ENCODE measurements around the gene ACTA2.

ACTA2 gene

DNA sequence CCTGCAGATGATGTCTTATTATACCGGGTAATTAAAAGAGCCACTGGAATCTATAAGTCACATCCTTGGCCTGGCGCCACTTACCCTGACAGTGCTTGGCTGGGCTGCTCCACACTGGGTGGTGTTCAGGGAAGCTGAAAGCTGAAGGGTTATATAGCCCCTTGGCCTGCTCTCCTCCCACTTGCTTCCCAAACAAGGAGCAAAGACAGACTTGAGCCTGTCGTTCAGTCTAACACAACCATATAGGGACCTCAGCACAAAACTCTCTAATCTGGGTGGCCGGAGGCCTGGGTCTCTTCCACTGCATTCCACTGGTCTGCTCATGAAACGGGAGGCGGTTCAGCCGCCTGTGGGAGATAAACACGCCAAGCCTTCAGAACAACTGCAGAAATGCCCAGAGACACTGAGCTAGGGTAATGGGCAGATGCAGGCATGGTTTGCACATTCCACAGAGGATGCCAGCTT, at the start of gene ACTA2:
ACTA2 (minus strand) TSS at position 127 of the 465 bp plus-strand sequence. CDS start 3,843 bp downstream, outside the sequence.
- Mint-ChIP-seq H3K27ac (no peak within 1 kb of the TSS), H3K4me3 (no peak within 1 kb of the TSS), H3K36me3 (ENCODE audit: low read depth) (no peaks in the 10 kb centered on the region), H3K4me1 (ENCODE audit: low read depth) (peaks cover 5% of the 10 kb centered on the region), H3K9me3 (peaks cover 12% of the 10 kb centered on the region), H3K27me3 (peaks cover 51% of the 10 kb centered on the region)
- intact Hi-C loops (cut with micrococcal nuclease) = no loop called here

DNA sequence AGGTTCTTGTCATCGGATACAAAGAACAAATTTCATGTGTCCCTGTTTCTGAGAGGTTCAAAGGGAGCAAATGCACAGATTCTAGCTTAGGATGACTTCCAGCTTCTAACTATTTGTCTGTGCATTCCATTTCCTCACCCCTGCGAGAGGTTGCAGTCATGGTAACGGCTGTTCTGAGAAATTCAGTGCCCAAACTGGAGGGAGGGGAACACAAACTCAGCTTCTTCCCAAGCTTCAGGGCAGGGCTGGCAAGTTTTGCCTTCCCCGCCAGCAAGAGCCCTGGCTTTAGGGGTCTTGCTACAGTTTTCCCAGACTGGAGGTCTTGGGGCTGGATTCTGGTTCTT, 49.1 kb upstream of the ACTA2 start:
- Mint-ChIP-seq H3K36me3 (ENCODE audit: low read depth) (peaks cover 8% of the 10 kb centered on the region), H3K27ac (no peak overlapping the region), H3K27me3 (no peaks in the 10 kb centered on the region), H3K4me1 (ENCODE audit: low read depth) (peaks cover 19% of the 10 kb centered on the region), H3K9me3 (no peaks in the 10 kb centered on the region), H3K4me3 (no peak overlapping the region)
- intact Hi-C loops (cut with micrococcal nuclease) = no loop called here

DNA sequence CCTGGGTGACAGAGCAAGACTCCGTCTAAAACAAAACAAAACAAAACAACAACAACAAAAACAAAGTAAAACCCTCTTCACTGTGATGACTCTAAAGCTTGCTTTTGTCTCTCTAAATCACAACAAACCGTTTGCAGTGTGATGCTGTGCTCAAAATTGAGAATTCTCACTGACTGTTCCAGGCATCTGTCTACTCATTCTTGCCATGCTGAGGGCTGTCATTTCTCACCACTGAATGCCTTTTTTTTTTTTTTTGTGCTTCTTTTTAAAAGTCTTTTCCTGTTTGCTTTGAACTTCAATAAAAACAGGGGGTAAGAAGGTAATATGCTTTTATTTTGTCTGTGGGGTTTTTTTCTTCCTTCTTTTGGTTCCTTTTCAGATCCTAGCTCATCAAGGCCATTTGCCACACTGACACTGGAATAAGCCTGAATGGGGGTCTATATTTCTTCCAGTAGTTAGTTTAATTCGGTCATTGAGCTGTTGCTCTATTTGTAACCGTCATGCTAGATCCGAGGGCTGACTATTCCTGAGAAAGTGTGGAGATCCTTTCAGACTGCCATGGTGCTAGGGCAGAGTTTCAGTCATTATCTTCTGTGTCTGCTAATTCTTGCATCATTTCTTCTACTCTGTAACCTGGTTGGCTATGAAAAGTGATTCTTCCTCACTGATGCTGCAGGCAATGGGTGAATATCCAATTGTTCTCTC, 48.6 kb upstream of the ACTA2 start:
- no peaks in the 10 kb centered on the region for H3K27me3 Mint-ChIP-seq
- no peak overlapping the region for H3K4me3 Mint-ChIP-seq
- H3K9me3 Mint-ChIP-seq = no peaks in the 10 kb centered on the region
- H3K4me1 Mint-ChIP-seq (ENCODE audit: low read depth) = peaks cover 24% of the 10 kb centered on the region
- intact Hi-C loops (cut with micrococcal nuclease) = no loop called here
- H3K27ac Mint-ChIP-seq = peak overlapping the region; percentile 25
- peaks cover 8% of the 10 kb centered on the region for H3K36me3 Mint-ChIP-seq (ENCODE audit: low read depth)

DNA sequence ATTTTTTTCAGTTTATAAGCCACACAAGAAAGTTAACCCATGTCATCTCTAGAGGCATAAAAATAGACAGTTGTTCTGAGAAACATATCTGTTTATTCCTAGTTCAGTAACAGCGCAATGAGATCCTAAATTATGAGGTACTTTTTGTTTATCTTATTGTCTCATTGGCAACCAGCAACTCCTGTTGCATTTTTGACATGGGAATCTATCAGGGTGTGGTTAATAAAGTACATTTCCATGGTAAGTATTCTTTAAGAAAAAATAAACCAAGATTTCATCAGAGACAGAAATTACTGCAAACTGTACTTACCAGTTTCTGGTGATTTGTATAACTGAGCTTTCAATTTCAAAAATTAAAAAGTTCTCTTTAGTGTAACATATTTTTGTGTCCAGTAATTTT, 47.1 kb upstream of the ACTA2 start:
- intact Hi-C loops (cut with micrococcal nuclease) = loop anchor here (5.0 kb wide), 1 partner anchor 162 kb away; no protein-coding TSS in a partner anchor
- no peaks in the 10 kb centered on the region for H3K9me3 Mint-ChIP-seq
- H3K27me3 Mint-ChIP-seq = no peaks in the 10 kb centered on the region
- H3K36me3 Mint-ChIP-seq (ENCODE audit: low read depth) = peaks cover 2% of the 10 kb centered on the region
- peaks cover 26% of the 10 kb centered on the region for H3K4me1 Mint-ChIP-seq (ENCODE audit: low read depth)
- H3K4me3 Mint-ChIP-seq = no peak overlapping the region
- no peak overlapping the region for H3K27ac Mint-ChIP-seq

DNA sequence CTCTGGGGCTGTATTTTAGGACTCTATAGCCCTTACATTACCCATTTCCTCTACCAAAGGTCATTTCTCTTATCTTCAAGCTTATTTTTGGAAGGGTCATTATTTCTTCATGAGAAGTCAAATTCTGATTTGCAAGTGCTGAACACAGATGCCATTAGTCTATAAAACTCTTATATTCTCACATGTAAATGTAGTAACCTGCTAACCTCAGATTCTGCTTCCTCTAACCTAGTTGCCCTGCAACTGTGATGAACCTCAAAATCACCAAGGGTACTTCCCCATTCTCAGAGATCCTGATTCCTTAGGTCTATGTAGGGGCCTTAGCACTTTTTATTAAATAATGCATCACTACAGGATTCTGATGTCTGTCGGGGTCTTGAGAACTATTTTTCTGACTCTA, 44.4 kb upstream of the ACTA2 start:
- H3K27me3 Mint-ChIP-seq = no peaks in the 10 kb centered on the region

DNA sequence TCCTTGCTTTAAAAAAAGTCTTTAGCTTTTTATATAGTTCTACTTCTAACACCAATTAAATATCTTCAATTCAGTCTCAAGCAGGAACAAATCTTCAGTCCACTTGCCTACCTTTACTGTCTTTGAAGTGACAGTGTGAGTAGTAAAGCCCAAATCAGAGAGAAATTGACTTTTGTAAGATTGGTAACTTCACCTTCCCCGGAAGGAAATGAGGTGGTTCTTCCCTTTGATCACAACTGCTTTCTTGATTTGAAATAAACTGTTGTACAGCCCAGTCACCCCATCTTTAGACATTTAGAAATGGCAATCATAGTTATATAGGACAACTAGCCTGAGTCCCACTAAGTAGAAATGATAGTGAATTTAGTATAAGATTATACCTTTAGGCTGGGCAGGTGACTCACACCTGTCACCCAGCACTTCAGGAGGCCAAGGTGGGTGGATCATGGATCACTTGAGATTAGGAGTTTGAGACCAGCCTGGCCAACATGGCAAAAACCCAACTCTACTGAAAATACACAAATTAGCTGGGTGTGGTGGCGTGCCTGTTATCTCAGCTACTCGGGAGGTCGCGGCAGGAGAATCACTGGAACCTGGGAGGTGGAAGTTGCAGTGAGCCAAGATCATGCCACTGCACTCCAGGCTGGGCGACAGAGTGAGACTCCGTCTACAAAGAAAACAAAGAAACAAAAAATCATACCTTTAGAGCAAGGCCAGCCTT, 42.7 kb upstream of the ACTA2 start:
- peaks cover 27% of the 10 kb centered on the region for H3K4me1 Mint-ChIP-seq (ENCODE audit: low read depth)
- no peak overlapping the region for H3K4me3 Mint-ChIP-seq
- peaks cover 15% of the 10 kb centered on the region for H3K36me3 Mint-ChIP-seq (ENCODE audit: low read depth)
- no peaks in the 10 kb centered on the region for H3K9me3 Mint-ChIP-seq
- intact Hi-C loops (cut with micrococcal nuclease) = loop anchor here (5.0 kb wide), 1 partner anchor 158 kb away; no protein-coding TSS in a partner anchor
- H3K27me3 Mint-ChIP-seq = no peaks in the 10 kb centered on the region
- no peak overlapping the region for H3K27ac Mint-ChIP-seq

More for the DNA sequence above, 44.4 kb upstream of the ACTA2 start:
- Mint-ChIP-seq H3K4me1 (ENCODE audit: low read depth) (peaks cover 37% of the 10 kb centered on the region), H3K27ac (no peak overlapping the region), H3K4me3 (no peak overlapping the region), H3K9me3 (no peaks in the 10 kb centered on the region), H3K36me3 (ENCODE audit: low read depth) (no peaks in the 10 kb centered on the region)
- intact Hi-C loops (cut with micrococcal nuclease) = loop anchor here (5.0 kb wide), 1 partner anchor 160 kb away; no protein-coding TSS in a partner anchor

DNA sequence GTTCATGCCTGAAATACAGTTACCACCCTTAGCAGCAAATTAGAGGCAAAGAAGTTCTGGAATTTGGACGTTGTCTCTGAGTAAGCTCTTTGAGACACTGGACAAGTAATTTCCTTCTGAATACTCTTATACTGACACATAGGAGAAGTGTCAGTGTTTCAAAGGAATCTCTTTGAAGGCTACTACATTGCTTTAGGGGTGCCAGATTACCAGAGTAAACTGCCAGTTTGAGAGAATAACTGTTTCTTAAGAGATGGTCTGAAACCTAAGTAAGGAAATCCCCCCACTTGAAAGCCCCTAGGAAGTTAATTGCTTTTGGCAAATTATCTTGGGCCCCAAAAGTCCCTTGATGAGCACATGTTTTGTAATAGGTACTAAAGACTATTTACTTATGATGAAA, 41.4 kb upstream of the ACTA2 start:
- Mint-ChIP-seq H3K4me3 (no peak overlapping the region), H3K36me3 (ENCODE audit: low read depth) (peaks cover 15% of the 10 kb centered on the region), H3K4me1 (ENCODE audit: low read depth) (peaks cover 38% of the 10 kb centered on the region), H3K27me3 (peaks cover 2% of the 10 kb centered on the region), H3K27ac (no peak overlapping the region), H3K9me3 (no peaks in the 10 kb centered on the region)
- intact Hi-C loops (cut with micrococcal nuclease) = loop anchor here (5.0 kb wide), 1 partner anchor 93 kb away; no protein-coding TSS in a partner anchor

DNA sequence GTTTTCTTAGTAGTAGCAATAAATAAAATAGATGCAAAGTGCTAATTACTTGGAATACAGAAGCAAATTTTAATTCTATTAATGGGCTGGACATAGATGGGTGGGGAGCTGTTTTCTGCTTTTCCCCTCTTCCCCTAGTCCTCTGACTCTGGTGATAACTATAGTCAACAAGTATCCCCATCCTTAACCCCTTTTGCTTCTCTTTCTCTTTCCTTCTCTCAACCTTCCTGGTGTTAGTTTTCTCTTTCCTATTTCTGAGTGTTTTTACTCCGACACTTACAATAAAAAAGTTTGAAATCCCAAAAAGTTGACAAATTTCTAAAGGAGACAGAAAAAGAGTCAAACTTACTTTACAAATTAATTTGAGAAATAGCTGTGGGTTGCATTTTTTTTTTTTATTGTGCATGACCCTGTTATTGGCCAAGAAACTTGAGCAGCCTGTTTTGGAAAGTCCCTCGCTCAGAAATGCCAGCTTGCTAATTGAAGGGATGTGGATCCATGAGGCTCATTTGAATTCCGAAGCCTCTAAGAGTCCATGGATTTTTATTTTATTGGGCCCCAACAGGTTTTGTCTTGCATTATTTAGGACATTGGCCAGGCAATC, 40.5 kb upstream of the ACTA2 start:
- H3K4me1 Mint-ChIP-seq (ENCODE audit: low read depth) = peaks cover 39% of the 10 kb centered on the region
- peaks cover 15% of the 10 kb centered on the region for H3K36me3 Mint-ChIP-seq (ENCODE audit: low read depth)
- H3K27ac Mint-ChIP-seq = no peak overlapping the region
- H3K27me3 Mint-ChIP-seq = peaks cover 2% of the 10 kb centered on the region
- intact Hi-C loops (cut with micrococcal nuclease) = loop anchor here (5.0 kb wide), 1 partner anchor 94 kb away; no protein-coding TSS in a partner anchor
- H3K9me3 Mint-ChIP-seq = no peaks in the 10 kb centered on the region
- peak overlapping the region; percentile 35 for H3K4me3 Mint-ChIP-seq

DNA sequence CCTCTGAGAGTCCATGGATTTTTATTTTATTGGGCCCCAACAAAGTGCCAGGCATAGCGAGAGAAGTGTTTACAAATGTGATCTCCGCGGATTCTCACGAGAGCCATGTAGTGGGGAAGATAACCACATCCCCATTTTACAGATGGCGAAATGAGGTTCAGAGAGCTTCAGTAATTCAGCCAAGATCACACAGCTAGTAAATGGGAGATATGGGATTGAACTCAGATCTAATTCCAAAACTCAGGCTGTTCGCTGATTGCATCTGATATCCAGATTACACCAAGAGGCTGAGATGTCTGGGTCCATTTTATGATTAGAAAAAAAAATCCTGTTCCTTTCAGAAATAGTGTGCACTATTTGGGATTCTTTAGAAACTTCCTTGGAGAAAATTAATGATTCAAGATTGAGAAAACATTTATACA, 39.3 kb upstream of the ACTA2 start:
- no peaks in the 10 kb centered on the region for H3K9me3 Mint-ChIP-seq
- H3K4me1 Mint-ChIP-seq (ENCODE audit: low read depth) = peaks cover 37% of the 10 kb centered on the region
- peaks cover 2% of the 10 kb centered on the region for H3K27me3 Mint-ChIP-seq
- intact Hi-C loops (cut with micrococcal nuclease) = loop anchor here (5.0 kb wide), 1 partner anchor 95 kb away; no protein-coding TSS in a partner anchor
- H3K4me3 Mint-ChIP-seq = peak overlapping the region; percentile 99
- H3K36me3 Mint-ChIP-seq (ENCODE audit: low read depth) = peaks cover 15% of the 10 kb centered on the region
- peak overlapping the region; percentile 95 for H3K27ac Mint-ChIP-seq

DNA sequence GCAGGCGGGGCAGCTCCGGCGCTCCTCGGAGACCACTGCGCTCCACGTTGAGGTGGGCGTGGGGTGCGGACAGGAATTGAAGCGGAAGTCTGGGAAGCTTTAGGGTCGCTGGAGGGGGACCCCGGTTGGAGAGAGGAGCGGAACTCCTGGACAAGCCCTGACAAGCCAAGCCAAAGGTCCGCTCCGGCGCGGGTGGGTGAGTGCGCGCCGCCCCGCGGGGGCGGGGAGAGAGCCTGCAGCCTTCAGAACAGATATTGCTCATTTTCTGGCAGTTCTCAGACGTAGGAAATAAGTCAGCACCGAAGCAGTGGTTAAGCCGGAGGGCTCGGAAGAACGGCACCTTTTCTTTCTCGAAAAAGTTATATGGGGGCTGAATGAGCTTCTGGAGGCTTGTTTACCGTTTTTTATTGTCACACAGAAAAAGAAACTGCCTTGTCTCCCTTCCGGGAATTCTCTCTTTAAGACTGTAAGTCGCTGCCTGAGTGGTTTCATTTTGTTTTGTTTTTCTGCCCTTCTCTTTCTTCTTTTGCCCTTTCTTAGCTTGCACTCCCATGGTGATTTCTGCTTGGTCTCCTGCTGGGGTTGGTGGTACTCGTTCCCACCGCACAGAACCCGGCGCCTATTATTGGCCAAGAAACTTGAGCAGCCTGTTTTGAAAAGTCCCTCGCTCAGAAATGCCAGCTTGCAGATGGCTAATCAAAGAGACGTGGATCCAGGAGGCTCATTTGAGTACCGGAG, 38.8 kb upstream of the ACTA2 start:
- intact Hi-C loops (cut with micrococcal nuclease) = loop anchor here (5.0 kb wide), 1 partner anchor 96 kb away; no protein-coding TSS in a partner anchor
- Mint-ChIP-seq H3K36me3 (ENCODE audit: low read depth) (peaks cover 20% of the 10 kb centered on the region), H3K27me3 (peaks cover 2% of the 10 kb centered on the region), H3K4me1 (ENCODE audit: low read depth) (peaks cover 35% of the 10 kb centered on the region), H3K27ac (peak overlapping the region; percentile 95), H3K4me3 (peak overlapping the region; percentile 99), H3K9me3 (peaks cover 5% of the 10 kb centered on the region)

DNA sequence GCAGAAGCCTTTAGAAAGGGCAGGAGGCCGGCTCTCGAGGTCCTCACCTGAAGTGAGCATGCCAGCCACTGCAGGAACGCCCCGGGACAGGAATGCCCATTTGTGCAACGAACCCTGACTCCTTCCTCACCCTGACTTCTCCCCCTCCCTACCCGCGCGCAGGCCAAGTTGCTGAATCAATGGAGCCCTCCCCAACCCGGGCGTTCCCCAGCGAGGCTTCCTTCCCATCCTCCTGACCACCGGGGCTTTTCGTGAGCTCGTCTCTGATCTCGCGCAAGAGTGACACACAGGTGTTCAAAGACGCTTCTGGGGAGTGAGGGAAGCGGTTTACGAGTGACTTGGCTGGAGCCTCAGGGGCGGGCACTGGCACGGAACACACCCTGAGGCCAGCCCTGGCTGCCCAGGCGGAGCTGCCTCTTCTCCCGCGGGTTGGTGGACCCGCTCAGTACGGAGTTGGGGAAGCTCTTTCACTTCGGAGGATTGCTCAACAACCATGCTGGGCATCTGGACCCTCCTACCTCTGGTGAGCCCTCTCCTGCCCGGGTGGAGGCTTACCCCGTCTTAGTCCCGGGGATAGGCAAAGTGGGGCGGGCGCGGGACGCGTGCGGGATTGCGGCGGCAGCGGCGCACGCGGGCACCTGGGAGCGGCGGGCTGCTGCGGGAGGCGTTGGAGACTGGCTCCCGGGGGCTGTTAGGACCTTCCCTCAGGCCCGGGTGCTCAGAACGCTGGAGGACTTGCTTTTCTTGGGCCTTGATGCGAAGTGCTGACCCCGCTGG, 38.0 kb upstream of the ACTA2 start, which contains the start of gene FAS:
FAS (plus strand) TSS at position 415 of the 777 bp plus-strand sequence; CDS start at position 494, 79 bp downstream.
- Mint-ChIP-seq H3K36me3 (ENCODE audit: low read depth) (peaks cover 22% of the 10 kb centered on the region), H3K27me3 (peaks cover 2% of the 10 kb centered on the region), H3K9me3 (peaks cover 8% of the 10 kb centered on the region), H3K4me3 (peak within 1 kb of the TSS; percentile 99), H3K27ac (peak within 1 kb of the TSS; percentile 95), H3K4me1 (ENCODE audit: low read depth) (peaks cover 32% of the 10 kb centered on the region)
- intact Hi-C loops (cut with micrococcal nuclease) = loop anchor here (5.0 kb wide), 1 partner anchor 97 kb away; no protein-coding TSS in a partner anchor

DNA sequence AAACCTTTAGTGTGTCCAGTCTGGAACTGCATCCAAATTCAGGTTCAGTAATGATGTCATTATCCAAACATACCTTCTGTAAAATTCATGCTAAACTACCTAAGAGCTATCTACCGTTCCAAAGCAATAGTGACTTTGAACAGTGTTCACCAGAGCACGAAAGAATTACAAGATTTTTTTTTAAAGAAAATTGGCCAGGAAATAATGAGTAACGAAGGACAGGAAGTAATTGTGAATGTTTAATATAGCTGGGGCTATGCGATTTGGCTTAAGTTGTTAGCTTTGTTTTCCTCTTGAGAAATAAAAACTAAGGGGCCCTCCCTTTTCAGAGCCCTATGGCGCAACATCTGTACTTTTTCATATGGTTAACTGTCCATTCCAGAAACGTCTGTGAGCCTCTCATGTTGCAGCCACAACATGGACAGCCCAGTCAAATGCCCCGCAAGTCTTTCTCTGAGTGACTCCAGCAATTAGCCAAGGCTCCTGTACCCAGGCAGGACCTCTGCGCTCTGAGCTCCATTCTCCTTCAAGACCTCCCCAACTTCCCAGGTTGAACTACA, 37.3 kb upstream of the ACTA2 start:
- Mint-ChIP-seq H3K9me3 (peaks cover 8% of the 10 kb centered on the region), H3K4me1 (ENCODE audit: low read depth) (peaks cover 32% of the 10 kb centered on the region), H3K4me3 (peak overlapping the region; percentile 99), H3K27ac (peak overlapping the region; percentile 95), H3K36me3 (ENCODE audit: low read depth) (peaks cover 22% of the 10 kb centered on the region), H3K27me3 (peaks cover 2% of the 10 kb centered on the region)
- intact Hi-C loops (cut with micrococcal nuclease) = loop anchor here (5.0 kb wide), 1 partner anchor 97 kb away; no protein-coding TSS in a partner anchor
